DOHH2 (cell line): ENCODE data around the gene TMEM273.

Source experiments
- H3F3A ChIP-seq: fragments of 200-600 bp; sonication (generic), shearing (Covaris generic); 2 replicates; pipeline ENCODE4 v1.6.0; 2016; ENCODE audit warnings: antibody characterized with exemption, mild to moderate bottlenecking; ENCODE audit not compliant: control insufficient read depth, insufficient read depth
- H3K27ac ChIP-seq: fragments of 200-600 bp; sonication (generic); 2 replicates; pipeline ENCODE4 v1.5.1; 2014; ENCODE audit warnings: low read depth, mild to moderate bottlenecking, low read length, moderate library complexity
- H3K27me3 ChIP-seq: fragments of 200-600 bp; sonication (generic); 2 replicates; pipeline ENCODE4 v1.6.1; 2014; ENCODE audit warnings: mild to moderate bottlenecking, low read length, mixed read lengths; ENCODE audit not compliant: control insufficient read depth
- H3K36me3 ChIP-seq: fragments of 200-600 bp; sonication (generic); 2 replicates; pipeline ENCODE4 v1.6.1; 2014; ENCODE audit warnings: mild to moderate bottlenecking, low read length, moderate library complexity, mixed read lengths; ENCODE audit not compliant: control insufficient read depth
- H3K4me1 ChIP-seq: fragments of 200-600 bp; sonication (generic); 2 replicates; pipeline ENCODE4 v1.6.1; 2014; ENCODE audit warnings: mild to moderate bottlenecking, low read length, mixed read lengths; ENCODE audit not compliant: control insufficient read depth
- H3K4me2 ChIP-seq: fragments of 200-600 bp; sonication (generic); 2 replicates; pipeline ENCODE4 v1.6.0; 2014; ENCODE audit warnings: mild to moderate bottlenecking, low read length, moderate library complexity
- H3K4me3 ChIP-seq: fragments of 200-600 bp; sonication (generic); 2 replicates; pipeline ENCODE4 v1.5.1; 2014; ENCODE audit warnings: mild to moderate bottlenecking, low read length, mixed read lengths
- H3K79me2 ChIP-seq: fragments of 200-600 bp; sonication (generic); 2 replicates; pipeline ENCODE4 v1.6.1; 2014; ENCODE audit warnings: mild to moderate bottlenecking, low read length, mixed read lengths; ENCODE audit not compliant: control insufficient read depth
- H3K9me2 ChIP-seq: fragments of 200-600 bp; sonication (generic); replicated peaks from 2 replicates; pipeline ENCODE4 v1.6.1; 2014; ENCODE audit warnings: mild to moderate bottlenecking, low read length, mixed read lengths; ENCODE audit not compliant: control insufficient read depth
- H3K9me3 ChIP-seq: fragments of 200-600 bp; sonication (generic); 2 replicates; pipeline ENCODE4 v1.6.1; 2014; ENCODE audit warnings: antibody characterized with exemption, low read length, mixed read lengths; ENCODE audit not compliant: control insufficient read depth, insufficient read depth
- H4K20me1 ChIP-seq: fragments of 200-600 bp; sonication (generic); 2 replicates; pipeline ENCODE4 v1.6.0; 2014; ENCODE audit warnings: low read depth, mild to moderate bottlenecking, antibody characterized with exemption, low read length, moderate library complexity; ENCODE audit not compliant: control insufficient read depth, insufficient read depth
- CTCF ChIP-seq: fragments of 200-600 bp; sonication (generic); IDR thresholded peaks from one replicate; pipeline ENCODE4 v1.5.1; 2014; ENCODE audit warnings: antibody characterized with exemption, mild to moderate bottlenecking, low read depth, low read length; ENCODE audit not compliant: poor library complexity, severe bottlenecking
- EZH2phosphoT487 ChIP-seq: fragments of 200-600 bp; sonication (generic); IDR thresholded peaks from 2 replicates; pipeline ENCODE4 v1.6.1; 2017; ENCODE audit warnings: borderline replicate concordance, mild to moderate bottlenecking, antibody characterized with exemption, low read length, moderate library complexity, mixed read lengths

TMEM273 gene

GRCh38 chr10:49132362-49132737 lies 55.8 kb downstream of the TMEM273 start:
- H4K20me1 ChIP-seq: no peaks in the 10 kb centered on the region
- no peak for TF ChIP-seq EZH2phosphoT487
- TF ChIP-seq CTCF: no peak
- H3K4me3 ChIP-seq: no peak overlapping the region
- no peaks in the 10 kb centered on the region for H3K27me3 ChIP-seq
- H3K4me1 ChIP-seq: peaks cover 28% of the 10 kb centered on the region
- no peaks in the 10 kb centered on the region for H3F3A ChIP-seq
- H3K9me3 ChIP-seq: peaks cover 12% of the 10 kb centered on the region; the same call in 1 of the 2 replicates
- H3K9me2 ChIP-seq: no peaks in the 10 kb centered on the region
- no peak overlapping the region for H3K27ac ChIP-seq
- H3K36me3 ChIP-seq: no peaks in the 10 kb centered on the region
- H3K4me2 ChIP-seq: no peak overlapping the region
- no peaks in the 10 kb centered on the region for H3K79me2 ChIP-seq

DNA sequence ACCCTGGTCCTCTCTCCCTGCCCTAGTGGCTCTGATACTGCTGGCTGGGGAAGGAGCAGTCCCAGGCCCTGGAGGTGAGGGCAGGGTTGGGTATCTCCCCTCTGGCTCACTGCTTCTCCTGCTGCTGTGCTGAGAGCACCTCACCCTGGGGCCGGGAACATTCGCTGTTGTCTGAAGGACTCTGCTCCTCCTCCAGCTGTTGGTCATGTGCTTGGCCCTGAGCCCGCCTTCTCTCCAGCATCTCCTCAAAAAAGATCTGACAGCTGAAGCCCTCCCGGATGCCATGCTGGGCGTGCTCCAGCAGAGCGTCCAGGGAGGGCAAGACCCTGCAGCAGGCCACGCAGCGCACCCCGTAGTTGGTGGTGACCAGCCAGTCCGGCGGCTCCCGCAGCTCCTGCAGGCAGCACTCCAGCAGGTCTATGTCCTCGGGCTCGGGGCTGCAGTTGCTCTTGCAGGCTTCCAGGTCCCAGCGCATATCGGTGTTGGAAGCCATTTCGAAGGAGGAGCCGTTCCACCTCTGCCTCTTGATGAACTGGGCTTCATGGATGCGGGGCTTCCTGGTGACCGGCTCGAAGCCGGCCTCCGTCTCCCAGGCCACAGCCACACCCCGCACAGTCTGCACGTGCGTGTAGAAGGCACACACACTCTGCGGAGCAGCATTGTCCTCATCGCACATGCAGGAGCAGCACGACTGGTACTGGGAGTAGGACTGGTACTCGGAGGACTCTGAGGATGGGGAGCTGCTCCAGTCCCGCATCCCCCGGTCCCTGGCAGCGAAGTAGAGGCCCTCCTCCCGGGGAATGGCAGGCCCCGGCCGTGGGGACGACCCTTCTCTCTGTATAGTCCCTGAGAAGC lies 56.5 kb downstream of the TMEM273 start:
- Histone ChIP-seq H3F3A (no peaks in the 10 kb centered on the region), H3K4me1 (peaks cover 28% of the 10 kb centered on the region)
- TF ChIP-seq CTCF: no peak
- TF ChIP-seq EZH2phosphoT487: no peak

DNA sequence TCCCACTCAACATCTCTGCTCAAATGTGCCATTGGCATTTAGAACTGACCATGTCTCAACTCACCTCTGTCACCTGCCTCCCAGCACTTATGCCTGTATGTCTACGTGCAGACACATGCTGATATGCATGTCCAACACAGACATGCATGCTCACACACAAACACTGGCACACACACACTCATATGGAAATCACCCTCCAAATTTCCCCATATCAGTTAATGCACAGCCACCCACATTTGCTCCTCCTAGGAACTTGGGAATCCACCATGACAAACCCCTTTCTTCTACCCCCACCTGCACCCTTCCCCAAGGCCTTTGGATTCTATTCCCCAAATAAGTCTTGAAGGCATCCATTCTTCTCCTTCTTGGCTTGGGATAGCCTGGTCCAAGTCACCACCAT lies 58.8 kb downstream of the TMEM273 start:
- no peak overlapping the region for H3K4me2 ChIP-seq
- no peak overlapping the region for H3K27ac ChIP-seq
- no peaks in the 10 kb centered on the region for H3F3A ChIP-seq
- no peaks in the 10 kb centered on the region for H3K9me2 ChIP-seq
- no peak for TF ChIP-seq CTCF
- TF ChIP-seq EZH2phosphoT487: no peak
- no peak overlapping the region for H3K4me3 ChIP-seq
- H3K79me2 ChIP-seq: no peaks in the 10 kb centered on the region
- no peaks in the 10 kb centered on the region for H3K27me3 ChIP-seq
- no peaks in the 10 kb centered on the region for H4K20me1 ChIP-seq
- H3K36me3 ChIP-seq: no peaks in the 10 kb centered on the region
- H3K4me1 ChIP-seq: peaks cover 6% of the 10 kb centered on the region
- H3K9me3 ChIP-seq: no peaks in the 10 kb centered on the region

More for the DNA sequence above, 56.5 kb downstream of the TMEM273 start:
- no peaks in the 10 kb centered on the region for H3K27me3 ChIP-seq
- no peak overlapping the region for H3K27ac ChIP-seq
- no peaks in the 10 kb centered on the region for H3K9me2 ChIP-seq
- H3K36me3 ChIP-seq: no peaks in the 10 kb centered on the region
- no peak overlapping the region for H3K4me2 ChIP-seq
- H4K20me1 ChIP-seq: no peaks in the 10 kb centered on the region
- H3K9me3 ChIP-seq: peaks cover 6% of the 10 kb centered on the region; the same call in 1 of the 2 replicates
- H3K79me2 ChIP-seq: no peaks in the 10 kb centered on the region
- H3K4me3 ChIP-seq: no peak overlapping the region
